ENCODE measurements around the gene SCYGR1.
"Not testable (repeated sequence)": the region's sequence is repeated elsewhere in the genome, so short reads cannot be mapped to it uniquely, and the experiment has no call there.

SCYGR1 gene

GRCh38 chr2:227387583-227387982 lies at the start of gene SCYGR1:
TSS of gene SCYGR1 (minus strand) at chr2:227387949. CDS start at chr2:227387949, 0 bp downstream.
- POLR2A ChIA-PET; DNase-seq (ENCODE audit: low read depth, low spot score); H3K4me3 ChIP-seq (ENCODE audit: low read depth, low read length): not testable (repeated sequence)
- CTCF ChIA-PET: interaction anchor here (1.3 kb wide), 1 partner anchor 11 kb away, joined by 4 read pairs; no protein-coding TSS in a partner anchor

GRCh38 chr2:227436436-227437174 lies 48.9 kb upstream of the SCYGR1 start:
- DNase-seq (ENCODE audit: low read depth, low spot score): no peak
- TF ChIP-seq CTCF (IDR thresholded peaks at IDR 0.05; ENCODE audit: insufficient read depth, low read length, missing control alignments): no peak
- H3K4me3 ChIP-seq (ENCODE audit: low read depth, low read length): no peak overlapping the region
- ChIA-PET POLR2A (no interaction called here), CTCF (interaction anchor here (0.7 kb wide), 1 partner anchor 32 kb away, joined by 3 read pairs; no protein-coding TSS in a partner anchor)

GRCh38 chr2:227433171-227433570 lies 45.4 kb upstream of the SCYGR1 start:
- CTCF ChIA-PET: interaction anchor here (1.4 kb wide), 1 partner anchor 27 kb away, joined by 4 read pairs; no protein-coding TSS in a partner anchor
- no peak for DNase-seq (ENCODE audit: low read depth, low spot score)
- POLR2A ChIA-PET: no interaction called here
- H3K4me3 ChIP-seq (ENCODE audit: low read depth, low read length): no peak overlapping the region
- TF ChIP-seq CTCF (IDR thresholded peaks at IDR 0.05; ENCODE audit: insufficient read depth, low read length, missing control alignments): no peak

GRCh38 chr2:227430639-227431038 lies 42.9 kb upstream of the SCYGR1 start:
- ChIA-PET CTCF (no interaction called here), POLR2A (no interaction called here)
- no peak for TF ChIP-seq CTCF (IDR thresholded peaks at IDR 0.05; ENCODE audit: insufficient read depth, low read length, missing control alignments)
- no peak for DNase-seq (ENCODE audit: low read depth, low spot score)
- H3K4me3 ChIP-seq (ENCODE audit: low read depth, low read length): no peak overlapping the region

GRCh38 chr2:227428731-227429285 lies 41.1 kb upstream of the SCYGR1 start:
- ChIA-PET POLR2A (no interaction called here), CTCF (no interaction called here)
- no peak for TF ChIP-seq CTCF (IDR thresholded peaks at IDR 0.05; ENCODE audit: insufficient read depth, low read length, missing control alignments)
- no peak for DNase-seq (ENCODE audit: low read depth, low spot score)
- no peak overlapping the region for H3K4me3 ChIP-seq (ENCODE audit: low read depth, low read length)

- CTCF ChIA-PET: no interaction called here
- no peak for DNase-seq (ENCODE audit: low read depth, low spot score)
- no peak for TF ChIP-seq CTCF (IDR thresholded peaks at IDR 0.05; ENCODE audit: insufficient read depth, low read length, missing control alignments)
- POLR2A ChIA-PET: no interaction called here
- no peak overlapping the region for H3K4me3 ChIP-seq (ENCODE audit: low read depth, low read length)
These were observed 36.1 kb upstream of the SCYGR1 start for GRCh38 chr2:227423656-227424499.
